ENCODE results near the gene TUBB.
A peak's percentile ranks its signal among the peaks of the same experiment; 100 is the strongest.
"Not testable (repeated sequence)": the region's sequence is repeated elsewhere in the genome, so short reads cannot be mapped to it uniquely, and the experiment has no call there.

TUBB gene

DNA sequence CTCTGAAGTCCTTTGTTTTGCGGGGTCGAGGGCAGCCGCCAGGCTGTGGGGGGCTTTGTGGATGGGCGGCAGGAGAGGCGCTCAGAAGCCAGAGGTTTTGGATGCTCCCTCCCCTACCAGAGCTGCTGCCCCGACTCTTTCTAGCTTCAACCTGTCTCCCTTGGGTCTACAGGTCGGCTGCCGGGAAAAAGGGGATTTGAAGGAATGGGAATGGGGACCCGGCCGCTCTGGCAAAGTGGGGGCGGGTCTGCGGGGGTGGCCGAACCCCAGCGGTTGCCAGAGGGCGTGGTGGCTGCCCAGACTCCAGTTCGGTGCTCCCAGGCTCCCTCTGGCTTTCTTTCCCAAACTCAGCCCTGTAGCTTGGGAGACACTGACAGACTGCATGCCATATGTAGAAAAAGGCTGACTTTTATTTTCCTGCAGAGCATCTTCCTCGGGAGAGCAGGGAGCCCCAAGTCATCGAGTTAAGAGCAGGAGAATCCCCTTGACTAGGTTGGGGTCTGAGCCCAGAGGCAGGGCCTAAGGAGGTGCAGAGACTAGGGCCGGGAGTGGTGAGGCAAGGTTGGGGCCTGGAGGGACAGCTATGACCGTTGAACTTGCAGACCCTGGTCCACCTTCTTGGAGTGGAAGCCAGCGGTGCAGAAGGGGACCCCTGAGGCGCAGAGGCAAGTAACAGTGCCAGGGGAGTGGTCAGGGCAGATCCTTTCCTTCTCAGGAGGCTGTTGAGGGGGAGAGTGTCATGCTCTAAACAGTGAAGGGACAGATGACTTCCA lies 32.3 kb upstream of the TUBB start:
- DNase-seq = no peak

DNA sequence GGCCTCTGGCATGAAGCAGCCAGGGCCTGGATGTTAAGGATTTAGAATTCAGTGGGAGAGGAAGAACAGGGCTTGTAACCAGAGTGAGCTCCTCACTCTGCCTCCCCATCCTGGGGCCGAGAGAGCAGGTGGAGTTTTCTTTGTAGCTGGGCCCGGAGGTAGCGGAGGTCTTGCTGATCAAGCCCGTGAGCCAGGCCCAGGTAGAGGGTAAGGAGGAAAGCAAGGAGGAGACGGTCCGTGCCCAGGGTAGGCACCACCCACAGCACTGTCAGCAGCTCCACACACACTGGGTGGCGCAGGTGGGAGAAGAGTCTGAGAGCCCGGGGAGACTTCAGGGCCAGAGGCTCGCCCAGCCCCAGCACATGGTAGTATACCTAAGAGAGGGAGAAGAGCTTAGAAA lies 31.6 kb upstream of the TUBB start:
- DNase-seq = no peak

DNA sequence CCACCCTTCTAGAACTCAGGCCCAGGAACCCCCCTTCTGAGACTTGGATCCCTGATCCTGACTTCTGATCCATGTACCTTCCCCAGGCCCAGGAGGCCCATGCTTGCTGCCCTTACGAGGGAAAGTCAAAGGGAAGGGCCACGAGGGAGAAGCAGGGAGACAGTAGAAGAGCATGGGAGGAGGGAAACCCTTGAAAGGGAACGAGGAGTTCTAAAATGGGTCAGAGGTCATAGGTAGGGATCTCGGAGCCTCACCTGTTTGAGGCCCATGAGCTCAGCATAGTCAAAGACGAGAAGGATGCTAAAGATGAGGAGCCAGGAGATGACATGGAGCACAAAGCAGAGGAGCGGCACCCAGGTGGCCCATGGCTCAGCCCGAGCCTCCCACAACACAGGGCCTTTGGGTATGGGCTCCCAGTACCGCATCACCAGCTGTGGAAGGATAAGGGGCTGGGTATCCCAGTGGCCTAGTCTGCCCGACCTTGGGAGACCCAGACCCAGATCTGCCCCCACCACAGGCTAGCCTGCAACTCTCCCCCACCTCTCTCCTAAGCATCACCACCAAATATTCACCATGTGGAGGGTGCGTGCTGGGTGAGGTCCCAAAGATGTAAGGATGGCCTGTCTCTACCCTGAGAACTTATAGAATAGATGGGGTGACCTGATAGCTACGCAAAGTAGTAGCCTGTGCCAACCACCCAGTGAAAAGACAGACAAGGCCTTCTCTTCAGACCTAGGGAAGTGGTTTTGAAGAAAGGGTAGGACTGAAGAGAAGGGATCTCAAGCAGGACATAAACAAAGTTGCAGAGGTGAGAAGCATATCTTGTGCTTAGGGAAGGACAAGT lies 30.9 kb upstream of the TUBB start:
- DNase-seq = no peak

DNA sequence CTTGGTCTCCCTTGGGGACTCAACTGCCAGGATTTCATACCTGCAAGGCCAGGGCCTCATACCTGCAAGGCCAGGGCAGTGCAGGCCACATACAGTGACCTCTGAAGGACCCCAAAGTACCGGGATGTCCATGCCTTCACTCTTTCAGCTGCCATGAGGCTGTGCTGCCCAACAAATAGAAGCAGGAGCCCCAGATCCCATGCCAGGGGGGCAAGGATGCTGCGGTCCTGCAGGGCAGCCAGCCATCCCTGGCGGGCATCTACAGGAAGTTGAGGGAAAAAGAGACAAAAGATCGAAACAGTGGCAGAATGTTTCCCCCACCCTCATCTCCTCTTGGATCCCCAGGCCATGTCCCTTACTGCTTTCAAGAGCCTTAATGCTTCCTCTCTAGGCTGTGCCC lies 30.2 kb upstream of the TUBB start:
- no peak for DNase-seq

DNA sequence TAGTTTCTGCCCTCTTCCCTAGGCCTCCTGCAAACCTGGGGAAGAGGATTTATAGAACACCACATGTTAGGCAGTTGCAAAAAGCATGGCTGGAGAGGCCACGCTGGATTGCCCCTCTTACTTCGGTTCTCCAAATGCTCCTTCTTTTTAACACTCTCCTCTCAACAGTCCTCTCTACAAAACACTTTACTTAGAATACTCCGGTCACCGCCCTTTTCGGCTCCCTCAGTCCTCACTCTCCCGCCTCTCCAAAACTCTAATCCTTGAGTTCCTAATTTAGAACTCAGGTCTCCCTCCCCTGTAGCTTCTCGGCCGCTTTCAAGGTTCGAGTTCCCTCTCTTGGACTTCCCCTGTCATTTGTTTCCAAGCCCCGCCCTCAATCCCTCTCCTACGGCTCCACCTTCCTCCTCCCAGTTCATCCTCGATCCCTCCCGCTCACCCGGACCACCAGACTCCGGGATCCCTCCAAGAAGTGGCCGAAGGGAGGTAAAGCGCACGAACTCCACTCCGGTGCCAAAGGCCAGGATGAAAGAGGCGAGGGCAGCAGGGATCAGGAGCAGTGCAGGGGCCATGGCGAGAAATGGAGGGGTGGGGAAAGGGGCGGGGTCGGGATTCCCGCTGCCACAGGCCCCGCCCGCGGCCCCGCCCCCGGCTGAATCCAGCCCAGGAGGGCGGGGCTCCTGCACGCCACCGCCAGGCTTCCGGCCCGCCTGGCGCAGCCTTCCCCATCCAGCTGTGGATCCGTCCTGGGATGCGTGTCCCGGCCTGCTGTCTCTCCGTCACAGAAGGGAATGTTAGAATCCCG lies 29.5 kb upstream of the TUBB start, which contains the start of gene NRM:
NRM (minus strand) TSS at position 582 of the 805 bp plus-strand sequence; CDS start at position 572, 10 bp downstream.
- peak; percentile 96 for DNase-seq

DNA sequence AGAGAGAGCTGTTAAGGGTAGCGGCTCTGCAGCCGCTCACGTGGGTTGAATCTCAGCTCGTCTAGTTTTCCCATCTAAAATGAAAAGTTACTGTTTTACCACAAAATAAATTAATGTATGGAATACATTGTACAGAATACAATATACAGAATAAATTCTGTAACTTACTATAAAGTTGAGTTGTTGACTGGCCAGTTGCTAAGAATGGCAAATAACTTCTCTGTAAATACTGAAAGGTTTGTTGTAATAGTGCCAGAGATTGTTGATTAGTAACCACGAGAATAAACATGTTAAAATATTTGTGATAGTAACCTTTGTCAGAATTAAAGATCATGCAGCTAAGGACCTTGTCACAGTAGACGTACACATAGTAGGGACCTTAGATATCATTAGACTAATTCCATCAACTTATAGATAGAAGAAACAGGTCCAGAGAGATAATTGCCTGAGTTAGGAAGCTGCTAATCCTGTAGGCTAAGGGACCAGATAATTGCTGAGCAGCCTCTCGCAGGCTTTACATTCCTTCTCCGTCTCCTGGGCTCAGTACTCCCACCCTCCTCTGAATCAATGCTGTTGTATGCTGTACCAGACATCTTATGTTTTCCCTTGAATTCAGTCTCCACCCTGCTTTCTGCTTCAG lies 28.8 kb upstream of the TUBB start:
- DNase-seq = peak; percentile 52

DNA sequence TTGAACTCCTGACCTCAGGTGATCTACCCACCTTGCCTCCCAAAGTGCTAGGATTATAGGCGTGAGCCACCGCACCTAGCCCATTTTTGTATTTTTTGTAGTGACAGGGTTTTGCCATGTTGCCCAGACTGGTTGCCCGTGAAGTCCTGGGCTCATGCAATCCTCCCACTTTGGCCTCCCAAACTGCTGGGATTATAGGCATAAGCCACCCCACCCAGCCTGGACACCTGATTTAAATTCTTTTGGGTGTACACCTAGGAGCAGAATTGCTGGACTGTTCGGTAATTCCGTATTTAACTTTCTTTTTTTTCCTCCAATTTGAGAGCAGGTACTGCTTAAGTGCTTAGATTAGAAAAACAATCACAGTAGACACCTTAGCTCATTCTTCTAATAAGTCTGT lies 23.7 kb upstream of the TUBB start:
- no peak for DNase-seq

DNA sequence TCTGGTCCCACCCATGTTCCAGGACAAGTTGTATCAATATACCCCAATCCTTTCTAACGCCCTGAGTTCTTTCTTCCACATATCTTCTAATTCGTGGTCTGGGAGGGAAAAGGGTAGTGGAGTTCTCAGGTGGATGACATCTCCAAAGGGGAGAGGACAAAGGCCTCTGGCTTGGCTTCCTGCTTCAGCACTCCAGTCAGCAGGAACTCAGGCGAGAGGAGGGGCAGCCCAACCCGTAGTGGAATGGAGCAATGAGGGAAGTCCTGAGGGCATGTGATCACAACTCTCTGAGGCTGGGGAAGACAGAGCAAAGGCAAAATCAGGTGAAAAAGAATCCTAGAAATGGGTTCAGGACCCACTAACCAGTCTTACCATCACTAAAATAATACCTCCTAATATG lies 19.8 kb upstream of the TUBB start:
- no peak for DNase-seq

DNA sequence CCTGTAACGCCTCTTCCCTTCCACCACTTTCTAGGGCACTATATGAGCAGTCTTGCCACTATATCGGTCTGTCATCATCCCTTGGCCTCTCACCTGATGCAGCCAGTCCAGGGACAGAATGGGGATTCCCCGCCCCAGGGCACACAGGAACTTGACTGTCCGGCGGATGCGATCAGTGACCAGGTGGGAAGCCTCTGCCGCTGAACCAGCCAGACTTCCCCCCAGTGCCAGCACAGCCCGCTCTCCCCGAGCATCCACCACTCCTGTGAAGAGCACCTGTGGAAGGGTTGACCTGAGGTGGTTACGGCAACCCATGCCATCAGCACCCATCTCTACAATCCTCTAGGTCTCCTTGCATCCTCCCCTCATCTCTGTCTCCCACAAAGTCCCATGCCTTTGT lies 17.1 kb upstream of the TUBB start:
- DNase-seq = no peak

DNA sequence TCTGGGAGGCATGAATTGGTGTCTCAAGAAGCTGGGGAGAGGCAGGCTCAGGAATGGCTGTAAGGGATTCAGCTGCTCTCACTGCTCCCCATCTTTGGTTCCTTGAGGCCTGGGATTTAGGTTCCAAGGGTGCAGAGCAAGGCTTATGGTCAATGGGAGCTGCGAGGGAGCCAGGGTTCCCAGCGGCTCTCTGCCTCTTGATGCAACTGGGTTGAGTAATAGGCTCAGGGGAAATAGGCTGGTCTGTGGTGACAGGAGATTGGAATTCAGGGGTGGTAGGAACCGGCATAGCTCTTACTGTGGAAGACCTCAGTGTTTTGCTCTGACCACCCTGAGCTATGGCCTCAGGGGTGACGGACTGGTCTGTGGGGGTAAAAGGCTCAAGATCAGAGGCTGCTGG lies 16.3 kb upstream of the TUBB start:
- DNase-seq = no peak

DNA sequence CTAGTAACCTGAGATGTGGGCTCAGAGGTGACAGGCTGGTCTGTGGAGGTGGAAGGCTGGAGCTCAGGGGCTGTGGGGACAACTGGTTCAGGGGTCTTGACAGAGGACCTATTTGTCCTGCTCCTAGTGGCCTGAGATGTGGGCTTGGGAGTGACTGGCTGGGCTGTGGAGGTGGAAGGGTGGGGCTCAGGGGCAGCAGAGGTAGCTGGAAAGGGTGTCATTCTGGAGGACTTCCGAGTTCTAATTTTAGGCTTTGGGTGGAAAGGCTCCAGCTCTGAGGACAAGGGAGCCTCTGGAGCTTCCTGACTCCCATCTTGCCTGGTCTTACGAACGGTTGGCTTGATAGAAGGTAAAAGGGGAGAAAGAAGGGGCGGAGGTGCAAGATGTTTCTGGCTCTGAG lies 14.5 kb upstream of the TUBB start:
- no peak for DNase-seq

DNA sequence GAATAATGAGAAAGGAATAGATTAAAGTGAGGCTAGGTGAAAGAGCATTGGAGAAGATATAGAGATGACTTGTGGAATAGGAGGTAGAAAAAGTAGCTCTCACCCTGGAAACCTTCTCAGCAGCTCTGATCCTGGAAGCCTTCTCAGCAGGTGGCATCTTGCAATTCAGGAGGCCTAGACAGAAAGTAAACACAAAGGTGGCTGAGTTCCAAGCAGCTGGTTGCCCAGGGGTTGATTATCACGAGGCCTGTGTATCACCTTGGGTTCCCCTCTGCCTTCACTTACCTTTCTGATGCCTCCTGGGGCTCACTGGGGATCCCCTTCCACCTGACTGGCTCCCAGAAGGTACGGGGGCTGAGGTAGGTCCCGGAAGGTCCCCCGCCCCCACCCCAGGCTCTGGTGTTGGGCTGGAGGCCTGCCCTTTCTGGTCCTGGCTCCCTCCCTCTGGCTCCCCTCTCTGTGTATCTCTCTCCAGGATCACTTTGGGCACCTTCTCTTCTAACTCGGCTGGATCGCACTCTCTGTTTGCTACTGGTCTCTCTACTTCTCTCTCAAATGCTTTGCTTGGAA lies 12.8 kb upstream of the TUBB start:
- no peak for DNase-seq

DNA sequence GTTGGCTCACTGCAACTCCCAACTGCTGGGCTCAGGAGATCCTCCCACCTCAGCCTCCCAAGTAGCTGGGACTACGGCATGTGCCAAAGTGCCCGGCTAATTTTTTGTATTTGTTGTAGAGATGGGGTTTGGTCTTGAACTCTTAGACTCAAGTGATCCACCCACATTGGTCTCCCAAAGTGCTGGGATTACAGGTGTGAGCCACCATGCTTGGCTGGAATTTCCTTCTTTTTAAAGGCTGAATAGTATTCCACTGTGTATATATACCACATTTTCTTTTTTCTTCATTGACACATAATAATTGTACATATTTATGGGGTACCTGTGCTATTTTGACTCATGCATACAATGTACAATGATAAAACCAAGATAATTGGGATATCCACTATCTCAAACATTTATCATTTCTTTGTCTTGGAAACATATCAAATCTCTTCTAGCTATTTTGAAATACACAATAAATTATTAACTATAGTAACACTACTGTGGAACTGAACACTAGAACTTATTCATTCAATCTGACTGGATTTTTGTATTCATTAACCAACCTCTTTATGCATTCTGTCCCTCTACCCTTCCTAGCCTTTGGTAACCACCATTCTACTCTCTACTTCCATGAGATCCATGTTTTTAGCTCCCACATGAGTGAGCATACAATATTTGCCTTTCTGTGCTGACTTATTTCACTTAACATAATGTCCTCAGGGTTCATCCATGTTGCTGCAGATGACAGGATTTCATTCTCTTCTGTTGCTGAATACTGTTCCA lies 10.9 kb upstream of the TUBB start:
- DNase-seq = no peak

DNA sequence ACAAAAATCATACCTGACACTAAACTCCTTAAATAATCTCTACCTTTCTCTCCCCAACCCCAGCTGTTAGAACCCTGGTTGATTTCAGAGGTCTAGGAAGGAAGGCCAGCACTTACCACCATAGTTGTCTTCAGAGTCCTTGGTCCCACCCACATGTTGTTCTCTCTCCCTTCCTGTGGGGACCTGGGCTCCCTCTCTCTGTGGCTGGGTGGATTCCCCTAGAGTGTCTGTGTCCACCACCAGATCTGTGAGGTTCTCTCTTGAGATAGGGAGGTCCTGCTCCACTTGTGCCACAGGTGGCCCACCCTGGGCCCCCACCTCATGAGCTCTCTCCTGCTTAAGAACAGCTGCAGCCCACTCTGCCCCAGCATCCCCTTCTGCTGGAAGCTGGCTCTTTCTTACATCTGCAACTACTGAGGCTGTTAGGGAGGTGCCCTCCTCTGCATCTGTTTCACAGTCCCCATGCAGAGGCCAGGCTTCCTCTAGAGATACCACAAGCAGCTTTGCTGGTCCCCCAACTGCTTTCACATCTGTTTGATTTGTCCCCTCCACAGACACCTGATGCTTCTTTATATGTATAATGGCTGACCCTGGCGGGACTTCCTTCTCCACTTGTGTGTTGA lies 8.3 kb upstream of the TUBB start:
- DNase-seq = no peak

DNA sequence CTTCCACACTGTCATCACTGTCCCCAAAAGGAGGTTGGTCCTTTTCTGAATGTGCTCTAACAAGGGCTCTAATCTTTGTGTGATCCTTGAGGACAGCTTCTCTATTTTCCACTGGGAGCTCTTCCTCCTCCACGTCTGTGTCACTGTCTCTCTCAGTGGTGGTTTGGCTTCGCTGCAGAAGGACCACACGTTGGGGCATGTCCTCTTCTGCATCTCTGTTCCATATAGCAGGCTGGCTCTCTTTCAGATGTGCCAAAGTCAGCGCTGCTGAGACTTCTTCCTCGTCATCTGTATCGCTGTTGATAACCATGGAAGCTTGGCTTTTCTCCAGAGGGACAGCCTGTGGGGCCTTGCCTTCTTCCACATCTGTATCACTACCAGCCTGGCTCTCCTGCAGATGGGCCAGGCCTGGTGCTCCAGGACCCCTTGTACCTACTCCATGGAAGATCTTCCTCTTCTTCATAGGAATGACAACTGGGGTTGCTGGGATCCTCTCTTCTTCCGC lies 7.7 kb upstream of the TUBB start:
- no peak for DNase-seq

DNA sequence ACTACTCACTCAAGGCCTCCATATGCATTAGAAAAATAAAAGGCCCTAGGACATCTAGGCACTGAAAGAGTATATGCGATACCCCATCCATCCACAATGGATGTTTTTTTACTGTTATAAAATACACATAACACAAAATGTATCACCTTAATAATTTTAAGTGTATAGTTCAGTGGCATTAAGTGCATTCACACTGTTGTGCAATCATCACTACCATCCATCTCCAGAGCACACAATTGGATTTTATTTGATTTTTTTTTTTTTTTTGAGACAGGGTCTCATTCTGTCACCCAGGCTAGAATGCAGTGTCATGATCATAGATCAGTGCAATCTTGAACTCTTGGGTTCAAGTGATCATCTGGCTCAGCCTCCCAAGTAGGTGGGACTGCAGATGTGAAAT lies 5.9 kb upstream of the TUBB start:
- DNase-seq = no peak

DNA sequence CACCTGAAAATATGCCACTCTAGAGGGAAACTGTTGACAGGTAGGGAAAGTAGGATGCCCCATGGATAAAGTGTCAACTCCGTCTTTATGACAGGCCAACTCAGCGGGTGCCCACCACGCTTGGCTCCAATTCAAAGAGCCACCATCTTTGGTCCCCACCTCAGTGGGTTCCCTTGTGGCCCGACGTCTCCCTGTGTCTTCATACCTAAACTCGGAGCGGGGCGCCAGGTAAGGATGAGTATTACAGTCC lies 3.3 kb upstream of the TUBB start:
- no peak for DNase-seq

DNA sequence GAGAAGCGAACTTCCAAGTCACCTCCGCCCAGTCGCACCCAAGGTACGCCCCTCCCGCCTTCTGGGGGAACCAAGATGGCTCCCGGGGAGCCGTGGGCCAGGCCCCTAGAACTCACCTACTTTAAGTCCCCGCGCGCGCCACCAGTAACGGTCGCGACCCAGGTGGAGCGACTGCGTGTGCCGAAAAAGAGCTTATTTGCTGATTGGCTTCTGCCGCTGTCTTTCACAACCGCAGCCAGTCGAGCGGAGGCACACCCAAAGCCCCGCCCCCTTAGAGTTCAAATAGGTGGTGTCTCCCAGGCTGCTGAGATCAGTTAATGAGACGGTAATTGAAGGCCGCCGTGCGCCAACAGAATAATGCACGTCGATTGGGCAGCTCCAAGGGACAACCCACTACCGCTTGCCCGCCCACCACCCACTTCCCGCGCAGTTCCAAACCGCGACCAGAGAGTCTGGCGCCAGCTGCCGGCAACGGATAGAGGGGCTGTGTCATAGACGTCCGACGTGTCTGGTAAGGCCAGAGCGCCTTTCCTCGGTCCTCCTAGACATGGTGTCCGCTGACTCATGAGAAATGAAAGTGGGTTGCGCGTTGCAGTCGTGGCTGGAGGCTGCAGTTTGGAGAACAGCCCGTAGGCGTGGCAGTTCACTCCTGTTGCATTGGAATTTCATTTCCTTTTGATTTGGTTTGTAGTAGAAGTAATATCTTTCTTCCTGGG lies 2.9 kb upstream of the TUBB start, which contains the start of gene MDC1:
MDC1 (minus strand) TSS at position 153 of the 716 bp plus-strand sequence. CDS start 2,106 bp downstream, outside the sequence.
- DNase-seq = peak; percentile 99

DNA sequence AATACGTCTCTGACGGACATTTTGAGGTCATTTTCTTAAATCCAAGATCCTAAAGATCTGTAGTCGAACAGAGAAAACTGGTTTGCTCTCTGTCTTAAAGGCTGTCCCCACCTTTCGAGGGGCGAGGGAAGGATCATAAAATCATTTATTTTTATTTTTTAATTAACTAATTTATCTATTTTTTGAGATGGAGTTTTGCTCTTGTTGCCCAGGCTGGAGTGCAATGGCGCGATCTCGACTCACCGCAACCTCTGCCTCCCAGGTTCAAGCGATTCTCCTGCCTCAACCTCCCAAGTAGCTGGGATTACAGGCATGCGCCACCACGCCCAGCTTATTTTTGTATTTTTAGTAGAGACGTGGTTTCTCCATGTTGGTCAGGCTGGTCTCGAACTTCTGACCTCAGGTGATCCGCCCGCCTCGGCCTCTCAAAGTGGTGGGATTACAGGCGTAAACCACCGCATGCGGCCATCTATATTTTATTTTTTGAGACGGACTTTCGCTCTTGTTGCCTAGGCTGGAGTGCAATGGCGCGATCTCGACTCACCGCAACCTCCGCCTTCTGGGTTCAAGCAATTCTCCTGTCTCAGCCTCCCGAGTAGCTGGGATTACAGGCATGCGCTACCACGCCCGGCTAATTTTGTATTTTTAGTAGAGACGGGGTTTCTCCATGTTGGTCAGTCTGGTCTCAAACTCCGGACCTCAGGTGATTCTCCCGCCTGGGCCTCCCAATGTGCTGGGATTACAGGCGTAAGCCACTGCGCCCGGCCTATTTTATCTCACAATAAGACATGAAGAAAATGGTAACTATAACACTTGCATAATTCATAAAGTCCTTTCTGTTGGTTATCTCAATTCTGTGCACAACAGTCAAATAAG lies 2.1 kb upstream of the TUBB start:
- DNase-seq = not testable (repeated sequence)

All from eye (tissue), 1 donor.